ENCODE measurements around the gene CTAGE1. TPM values are rescaled to one million over a fixed set of nuclear protein-coding genes. Genes with fewer than 3 reads are reported as not detected.

CTAGE1 gene
- polyA plus RNA-seq, 2 donors: not detected

- H3K27ac ChIP-seq (ENCODE audit: low read depth in 2 of 2, low read length in 1 of 2): no peak overlapping the region
- no peaks in the 10 kb centered on the region for H3K27me3 ChIP-seq (ENCODE audit: control insufficient read depth in 1 of 2, insufficient read depth in 2 of 2, low read length in 2 of 2)
- H3K4me3 ChIP-seq (ENCODE audit: low read depth in 1 of 2, low read length in 2 of 2): no peak overlapping the region
- no peaks in the 10 kb centered on the region for H3K9me3 ChIP-seq (ENCODE audit: control insufficient read depth in 2 of 2, insufficient read depth in 1 of 2, low read depth in 1 of 2, low read length in 1 of 2)
- no peaks in the 10 kb centered on the region for H3K36me3 ChIP-seq (ENCODE audit: control insufficient read depth in 2 of 2, insufficient read depth in 2 of 2, low read length in 1 of 2)
- whole genome bisulfite sequencing, 2 donors: 85 to 89% methylated on average over 5 of the region's 5 CpGs
- no peaks in the 10 kb centered on the region for H3K4me1 ChIP-seq (ENCODE audit: control insufficient read depth in 2 of 2, insufficient read depth in 2 of 2, low read length in 1 of 2)
Observed at GRCh38 chr18:22424565-22424963, 6.8 kb upstream of the CTAGE1 start.

- Histone ChIP-seq H3K4me3 (ENCODE audit: low read depth in 1 of 2, low read length in 2 of 2) (no peak overlapping the region), H3K9me3 (ENCODE audit: control insufficient read depth in 2 of 2, insufficient read depth in 1 of 2, low read depth in 1 of 2, low read length in 1 of 2) (peaks cover 0 to under 1% of the 10 kb centered on the region in 2 donors), H3K27me3 (ENCODE audit: control insufficient read depth in 1 of 2, insufficient read depth in 2 of 2, low read length in 2 of 2) (no peaks in the 10 kb centered on the region), H3K36me3 (ENCODE audit: control insufficient read depth in 2 of 2, insufficient read depth in 2 of 2, low read length in 1 of 2) (no peaks in the 10 kb centered on the region), H3K27ac (ENCODE audit: low read depth in 2 of 2, low read length in 1 of 2) (no peak overlapping the region), H3K4me1 (ENCODE audit: control insufficient read depth in 2 of 2, insufficient read depth in 2 of 2, low read length in 1 of 2) (no peaks in the 10 kb centered on the region)
- WGBS, 2 donors: 86 to 87% methylated on average over 9 of the region's 9 CpGs
Observed at GRCh38 chr18:22423878-22424564, 6.3 kb upstream of the CTAGE1 start.

- Histone ChIP-seq H3K27me3 (ENCODE audit: control insufficient read depth in 1 of 2, insufficient read depth in 2 of 2, low read length in 2 of 2) (no peaks in the 10 kb centered on the region), H3K9me3 (ENCODE audit: control insufficient read depth in 2 of 2, insufficient read depth in 1 of 2, low read depth in 1 of 2, low read length in 1 of 2) (peaks cover under 1 to 6% of the 10 kb centered on the region in 2 donors), H3K36me3 (ENCODE audit: control insufficient read depth in 2 of 2, insufficient read depth in 2 of 2, low read length in 1 of 2) (no peaks in the 10 kb centered on the region), H3K4me3 (ENCODE audit: low read depth in 1 of 2, low read length in 2 of 2) (no peak overlapping the region), H3K4me1 (ENCODE audit: control insufficient read depth in 2 of 2, insufficient read depth in 2 of 2, low read length in 1 of 2) (no peaks in the 10 kb centered on the region), H3K27ac (ENCODE audit: low read depth in 2 of 2, low read length in 1 of 2) (no peak overlapping the region)
- 51 to 56% methylated on average over 9 of the region's 9 CpGs for WGBS, 2 donors
Observed at GRCh38 chr18:22422909-22423548, 5.3 kb upstream of the CTAGE1 start.

- Histone ChIP-seq H3K27ac (ENCODE audit: low read depth in 2 of 2, low read length in 1 of 2) (no peak overlapping the region), H3K27me3 (ENCODE audit: control insufficient read depth in 1 of 2, insufficient read depth in 2 of 2, low read length in 2 of 2) (no peaks in the 10 kb centered on the region), H3K36me3 (ENCODE audit: control insufficient read depth in 2 of 2, insufficient read depth in 2 of 2, low read length in 1 of 2) (no peaks in the 10 kb centered on the region), H3K9me3 (ENCODE audit: control insufficient read depth in 2 of 2, insufficient read depth in 1 of 2, low read depth in 1 of 2, low read length in 1 of 2) (peaks cover 5 to 10% of the 10 kb centered on the region in 2 donors), H3K4me3 (ENCODE audit: low read depth in 1 of 2, low read length in 2 of 2) (no peak overlapping the region), H3K4me1 (ENCODE audit: control insufficient read depth in 2 of 2, insufficient read depth in 2 of 2, low read length in 1 of 2) (no peaks in the 10 kb centered on the region)
- WGBS, 2 donors: 81 to 98% methylated on average over 2 of the region's 2 CpGs
Observed at GRCh38 chr18:22420652-22421051, 2.9 kb upstream of the CTAGE1 start.

GRCh38 chr18:22412176-22412911, 5.4 kb downstream of the CTAGE1 start:
- H3K4me3 ChIP-seq (ENCODE audit: low read depth in 1 of 2, low read length in 2 of 2): no peak overlapping the region
- H3K27ac ChIP-seq (ENCODE audit: low read depth in 2 of 2, low read length in 1 of 2): no peak overlapping the region
- peaks cover 0 to under 1% of the 10 kb centered on the region in 2 donors for H3K9me3 ChIP-seq (ENCODE audit: control insufficient read depth in 2 of 2, insufficient read depth in 1 of 2, low read depth in 1 of 2, low read length in 1 of 2)
- no peaks in the 10 kb centered on the region for H3K4me1 ChIP-seq (ENCODE audit: control insufficient read depth in 2 of 2, insufficient read depth in 2 of 2, low read length in 1 of 2)
- H3K27me3 ChIP-seq (ENCODE audit: control insufficient read depth in 1 of 2, insufficient read depth in 2 of 2, low read length in 2 of 2): no peaks in the 10 kb centered on the region
- WGBS, 2 donors: 61 to 64% methylated on average over 4 of the region's 4 CpGs
- H3K36me3 ChIP-seq (ENCODE audit: control insufficient read depth in 2 of 2, insufficient read depth in 2 of 2, low read length in 1 of 2): no peaks in the 10 kb centered on the region

- WGBS, 2 donors: 68 to 77% methylated on average over 5 of the region's 5 CpGs
- Histone ChIP-seq H3K27ac (ENCODE audit: low read depth in 2 of 2, low read length in 1 of 2) (no peak overlapping the region), H3K9me3 (ENCODE audit: control insufficient read depth in 2 of 2, insufficient read depth in 1 of 2, low read depth in 1 of 2, low read length in 1 of 2) (peaks cover 0 to 2% of the 10 kb centered on the region in 2 donors), H3K36me3 (ENCODE audit: control insufficient read depth in 2 of 2, insufficient read depth in 2 of 2, low read length in 1 of 2) (no peaks in the 10 kb centered on the region), H3K27me3 (ENCODE audit: control insufficient read depth in 1 of 2, insufficient read depth in 2 of 2, low read length in 2 of 2) (no peaks in the 10 kb centered on the region), H3K4me1 (ENCODE audit: control insufficient read depth in 2 of 2, insufficient read depth in 2 of 2, low read length in 1 of 2) (no peaks in the 10 kb centered on the region), H3K4me3 (ENCODE audit: low read depth in 1 of 2, low read length in 2 of 2) (no peak overlapping the region)
Observed at GRCh38 chr18:22411446-22411845, 6.3 kb downstream of the CTAGE1 start.

- WGBS, 2 donors: 92 to 94% methylated on average over 3 of the region's 3 CpGs
- Histone ChIP-seq H3K4me3 (ENCODE audit: low read depth in 1 of 2, low read length in 2 of 2) (no peak overlapping the region), H3K27me3 (ENCODE audit: control insufficient read depth in 1 of 2, insufficient read depth in 2 of 2, low read length in 2 of 2) (no peaks in the 10 kb centered on the region), H3K9me3 (ENCODE audit: control insufficient read depth in 2 of 2, insufficient read depth in 1 of 2, low read depth in 1 of 2, low read length in 1 of 2) (peaks cover under 1 to 2% of the 10 kb centered on the region in 2 donors), H3K36me3 (ENCODE audit: control insufficient read depth in 2 of 2, insufficient read depth in 2 of 2, low read length in 1 of 2) (no peaks in the 10 kb centered on the region), H3K4me1 (ENCODE audit: control insufficient read depth in 2 of 2, insufficient read depth in 2 of 2, low read length in 1 of 2) (no peaks in the 10 kb centered on the region), H3K27ac (ENCODE audit: low read depth in 2 of 2, low read length in 1 of 2) (no peak overlapping the region)
Observed at GRCh38 chr18:22410126-22410525, 7.6 kb downstream of the CTAGE1 start.

- no peaks in the 10 kb centered on the region for H3K27me3 ChIP-seq (ENCODE audit: control insufficient read depth in 1 of 2, insufficient read depth in 2 of 2, low read length in 2 of 2)
- peaks cover 3 to 4% of the 10 kb centered on the region in 2 donors for H3K9me3 ChIP-seq (ENCODE audit: control insufficient read depth in 2 of 2, insufficient read depth in 1 of 2, low read depth in 1 of 2, low read length in 1 of 2)
- H3K36me3 ChIP-seq (ENCODE audit: control insufficient read depth in 2 of 2, insufficient read depth in 2 of 2, low read length in 1 of 2): no peaks in the 10 kb centered on the region
- no peaks in the 10 kb centered on the region for H3K4me1 ChIP-seq (ENCODE audit: control insufficient read depth in 2 of 2, insufficient read depth in 2 of 2, low read length in 1 of 2)
- no peak overlapping the region for H3K4me3 ChIP-seq (ENCODE audit: low read depth in 1 of 2, low read length in 2 of 2)
- no peak overlapping the region for H3K27ac ChIP-seq (ENCODE audit: low read depth in 2 of 2, low read length in 1 of 2)
- 65 to 73% methylated on average over 1 of the region's 1 CpG for WGBS, 2 donors
Observed at GRCh38 chr18:22409445-22409844, 8.3 kb downstream of the CTAGE1 start.

GRCh38 chr18:22408059-22408458, 9.7 kb downstream of the CTAGE1 start:
- Histone ChIP-seq H3K27ac (ENCODE audit: low read depth in 2 of 2, low read length in 1 of 2) (no peak overlapping the region), H3K9me3 (ENCODE audit: control insufficient read depth in 2 of 2, insufficient read depth in 1 of 2, low read depth in 1 of 2, low read length in 1 of 2) (peaks cover 3 to 4% of the 10 kb centered on the region in 2 donors), H3K4me1 (ENCODE audit: control insufficient read depth in 2 of 2, insufficient read depth in 2 of 2, low read length in 1 of 2) (no peaks in the 10 kb centered on the region), H3K4me3 (ENCODE audit: low read depth in 1 of 2, low read length in 2 of 2) (no peak overlapping the region), H3K36me3 (ENCODE audit: control insufficient read depth in 2 of 2, insufficient read depth in 2 of 2, low read length in 1 of 2) (no peaks in the 10 kb centered on the region), H3K27me3 (ENCODE audit: control insufficient read depth in 1 of 2, insufficient read depth in 2 of 2, low read length in 2 of 2) (no peaks in the 10 kb centered on the region)
- WGBS, 2 donors: 97% methylated on average over 3 of the region's 3 CpGs

Data from esophagus (tissue), 2 donors.